Naive thymus-derived CD4-positive, alpha-beta T cell (primary cell): ENCODE results near the gene STK39. TPM values are rescaled to one million over a fixed set of nuclear protein-coding genes. Genes with fewer than 3 reads are reported as not detected.

ENCODE experiments used
- ATAC-seq: fragments of 150-1000 bp; cut with Tn5 transposase; 2 replicates; pipeline ENCODE4 v1.10.0; 2021; ENCODE audit warnings: mild to moderate bottlenecking, moderate library complexity
- CTCF ChIA-PET: fragments of 350-600 bp; sonication (Branson Sonifier 250); formaldehyde crosslinking; loops from one replicate; lab custom pipeline; 2021; ENCODE audit warnings: antibody characterized with exemption; lab: Charles Lee
- POLR2A ChIA-PET: fragments of 350-600 bp; sonication (Branson Sonifier 250); formaldehyde crosslinking; loops from one replicate; lab custom pipeline; 2021; ENCODE audit warnings: antibody characterized with exemption, inconsistent platforms; lab: Charles Lee
- DNase-seq, 9 donors: peaks; one replicate each; pipeline versions ENCODE4 v3.0.0 to v3.0.0-alpha.2; 2020 to 2022; ENCODE audit warnings: mixed read lengths in 1 of 9
- H3K27ac ChIP-seq: one replicate; pipeline ENCODE4 v1.7.0; 2013; ENCODE audit warnings: mild to moderate bottlenecking, low read depth, low read length, moderate library complexity
- H3K27me3 ChIP-seq, 2 donors: one replicate each; pipeline ENCODE4 v1.7.0; 2013; ENCODE audit warnings: low read length in 2 of 2, mild to moderate bottlenecking in 2 of 2, moderate library complexity in 2 of 2; ENCODE audit not compliant: control insufficient read depth in 2 of 2, insufficient read depth in 2 of 2
- H3K36me3 ChIP-seq, 3 experiments: 1 replicate in 2 of 3; 2 replicates in 1 of 3; pipeline ENCODE4 v1.7.0; 2013; ENCODE audit warnings: low read length in 3 of 3, mild to moderate bottlenecking in 3 of 3, moderate library complexity in 1 of 3; ENCODE audit not compliant: insufficient read depth in 3 of 3, control insufficient read depth in 2 of 3
- H3K4me1 ChIP-seq, 2 donors: one replicate each; pipeline ENCODE4 v1.7.0; 2013; ENCODE audit warnings: low read length in 2 of 2, mild to moderate bottlenecking in 2 of 2, moderate library complexity in 1 of 2; ENCODE audit not compliant: control insufficient read depth in 2 of 2, insufficient read depth in 2 of 2
- H3K4me3 ChIP-seq: 2 replicates; pipeline ENCODE4 v1.7.0; 2013; ENCODE audit warnings: mild to moderate bottlenecking, low read length
- H3K9me3 ChIP-seq, 3 experiments: 1 replicate in 2 of 3; 2 replicates in 1 of 3; pipeline ENCODE4 v1.7.0; 2013; ENCODE audit warnings: low read length in 3 of 3; ENCODE audit not compliant: control insufficient read depth in 2 of 3
- H3K27ac Mint-ChIP-seq, 9 donors: one replicate each; pipeline ENCODE4 v1.8.0; 2020 to 2022; ENCODE audit warnings: mixed read lengths in 9 of 9, mild to moderate bottlenecking in 8 of 9, moderate library complexity in 5 of 9, inconsistent platforms in 2 of 9
- H3K27me3 Mint-ChIP-seq, 5 donors: one replicate each; pipeline ENCODE4 v1.8.0; 2021 to 2022; ENCODE audit warnings: mixed read lengths in 5 of 5, mild to moderate bottlenecking in 1 of 5
- H3K36me3 Mint-ChIP-seq, 5 donors: one replicate each; pipeline ENCODE4 v1.8.0; 2020 to 2022; ENCODE audit warnings: mixed read lengths in 5 of 5, mild to moderate bottlenecking in 3 of 5, inconsistent platforms in 1 of 5
- H3K4me1 Mint-ChIP-seq, 7 donors: one replicate each; pipeline ENCODE4 v1.8.0; 2020 to 2022; ENCODE audit warnings: mixed read lengths in 7 of 7, mild to moderate bottlenecking in 3 of 7, inconsistent platforms in 1 of 7
- H3K4me3 Mint-ChIP-seq, 10 donors: one replicate each; pipeline ENCODE4 v1.8.0; 2020 to 2022; ENCODE audit warnings: mild to moderate bottlenecking in 10 of 10, mixed read lengths in 10 of 10, moderate library complexity in 6 of 10, inconsistent platforms in 2 of 10
- H3K9me3 Mint-ChIP-seq, 11 donors: one replicate each; pipeline ENCODE4 v1.8.0; 2020 to 2022; ENCODE audit warnings: mixed read lengths in 11 of 11, mild to moderate bottlenecking in 4 of 11, inconsistent platforms in 1 of 11, moderate library complexity in 1 of 11
- intact Hi-C, 2 donors: fragments of 100-400 bp; cut with micrococcal nuclease; formaldehyde crosslinking; loops; one replicate each; pipeline ENCODE4 v1.15.1; 2023
- polyA plus RNA-seq, 2 donors: library from polyadenylated mRNA; unstranded; fragments of 300-500 nt; fragmentation: Illumina TruSeq; gene quantifications; one replicate each; pipeline ENCODE4 v1.2.3, GENCODE V29; 2021
- total RNA-seq, 6 experiments: library from RNA in 5 of 6; stranded (reverse) in 5 of 6; gene quantifications; 1 replicate in 5 of 6; 2 replicates in 1 of 6; pipeline ENCODE4 v1.2.3 and lab custom pipeline; 2021 to 2026

Gene STK39
- total and polyA plus RNA-seq, 7 experiments from 2014 or later, result 2.7 to 33.9 (median 16.9) TPM

- Mint-ChIP-seq H3K27ac (peak overlapping the region in 1 of 9 donors; percentile 24), H3K36me3 (peaks cover 0 to 23% (median 8%) of the 10 kb centered on the region in 5 donors), H3K9me3 (peaks cover 0 to 4% (median 0%) of the 10 kb centered on the region in 11 donors), H3K4me3 (no peak overlapping the region), H3K27me3 (no peaks in the 10 kb centered on the region), H3K4me1 (peaks cover 7 to 23% (median 18%) of the 10 kb centered on the region in 7 donors)
- POLR2A ChIA-PET, result interaction anchor here (0.7 kb wide), 1 partner anchor 18 kb away, joined by 4 read pairs; no protein-coding TSS in a partner anchor
- CTCF ChIA-PET, result no interaction called here
- H3K27ac ChIP-seq, result no peak overlapping the region
- intact Hi-C loops, result no loop called here
- H3K27me3 ChIP-seq, result no peaks in the 10 kb centered on the region
- no peaks in the 10 kb centered on the region for H3K36me3 ChIP-seq
- no peaks in the 10 kb centered on the region for H3K9me3 ChIP-seq
- DNase-seq (no peak), ATAC-seq (no peak)
- H3K4me1 ChIP-seq, result peaks cover 0 to 6% of the 10 kb centered on the region in 2 donors
- no peak overlapping the region for H3K4me3 ChIP-seq
Observed at GRCh38 chr2:168090366-168091135, 156.8 kb downstream of the STK39 start.

GRCh38 chr2:168089200-168089599 is 158.2 kb downstream of the STK39 start:
- DNase-seq (no peak), ATAC-seq (no peak)
- no peaks in the 10 kb centered on the region for H3K27me3 Mint-ChIP-seq
- peaks cover 0 to 27% (median 19%) of the 10 kb centered on the region in 5 donors for H3K36me3 Mint-ChIP-seq
- peak overlapping the region in 2 of 9 donors; percentile 21 to 78 for H3K27ac Mint-ChIP-seq
- Histone ChIP-seq H3K27ac (no peak overlapping the region), H3K4me3 (no peak overlapping the region), H3K36me3 (no peaks in the 10 kb centered on the region), H3K27me3 (no peaks in the 10 kb centered on the region), H3K4me1 (peaks cover 0 to 6% of the 10 kb centered on the region in 2 donors), H3K9me3 (no peaks in the 10 kb centered on the region)
- H3K9me3 Mint-ChIP-seq, result peaks cover 0 to 4% (median 0%) of the 10 kb centered on the region in 11 donors
- intact Hi-C loops, result no loop called here
- no peak overlapping the region for H3K4me3 Mint-ChIP-seq
- POLR2A ChIA-PET, result no interaction called here
- CTCF ChIA-PET, result no interaction called here
- H3K4me1 Mint-ChIP-seq, result peaks cover 9 to 23% (median 18%) of the 10 kb centered on the region in 7 donors

GRCh38 chr2:168087401-168087800 is 160.0 kb downstream of the STK39 start:
- Histone ChIP-seq H3K9me3 (no peaks in the 10 kb centered on the region), H3K4me3 (no peak overlapping the region), H3K4me1 (peaks cover 0 to 6% of the 10 kb centered on the region in 2 donors), H3K36me3 (no peaks in the 10 kb centered on the region), H3K27ac (no peak overlapping the region), H3K27me3 (no peaks in the 10 kb centered on the region)
- Mint-ChIP-seq H3K27ac (no peak overlapping the region), H3K9me3 (peaks cover 0 to 8% (median 0%) of the 10 kb centered on the region in 11 donors), H3K27me3 (no peaks in the 10 kb centered on the region), H3K4me1 (peaks cover 9 to 23% (median 18%) of the 10 kb centered on the region in 7 donors), H3K4me3 (no peak overlapping the region), H3K36me3 (peaks cover 5 to 36% (median 25%) of the 10 kb centered on the region in 5 donors)
- DNase-seq (no peak), ATAC-seq (no peak)
- intact Hi-C loops, result no loop called here
- ChIA-PET CTCF (no interaction called here), POLR2A (interaction anchor here (0.5 kb wide), 1 partner anchor 110 kb away, joined by 3 read pairs; no protein-coding TSS in a partner anchor)

- Histone ChIP-seq H3K27me3 (no peaks in the 10 kb centered on the region), H3K4me3 (no peak overlapping the region), H3K9me3 (no peaks in the 10 kb centered on the region), H3K4me1 (peaks cover 0 to 6% of the 10 kb centered on the region in 2 donors), H3K27ac (no peak overlapping the region), H3K36me3 (no peaks in the 10 kb centered on the region)
- ChIA-PET POLR2A (interaction anchor here (0.5 kb wide), 1 partner anchor 109 kb away, joined by 3 read pairs; no protein-coding TSS in a partner anchor), CTCF (no interaction called here)
- H3K36me3 Mint-ChIP-seq, result peaks cover 5 to 42% (median 29%) of the 10 kb centered on the region in 5 donors
- no peak overlapping the region for H3K27ac Mint-ChIP-seq
- intact Hi-C loops, result no loop called here
- ATAC-seq (no peak), DNase-seq (no peak)
- H3K27me3 Mint-ChIP-seq, result no peaks in the 10 kb centered on the region
- peaks cover 0 to 9% (median 0%) of the 10 kb centered on the region in 11 donors for H3K9me3 Mint-ChIP-seq
- H3K4me1 Mint-ChIP-seq, result peaks cover 9 to 23% (median 19%) of the 10 kb centered on the region in 7 donors
- H3K4me3 Mint-ChIP-seq, result no peak overlapping the region
Observed at GRCh38 chr2:168086851-168087250, 160.5 kb downstream of the STK39 start.

- no peak overlapping the region for H3K27ac ChIP-seq
- no peak overlapping the region for H3K27ac Mint-ChIP-seq
- no peaks in the 10 kb centered on the region for H3K27me3 ChIP-seq
- peaks cover 0 to 6% of the 10 kb centered on the region in 2 donors for H3K4me1 ChIP-seq
- no peaks in the 10 kb centered on the region for H3K36me3 ChIP-seq
- H3K9me3 Mint-ChIP-seq, result peaks cover 0 to 9% (median 0%) of the 10 kb centered on the region in 11 donors
- no peaks in the 10 kb centered on the region for H3K9me3 ChIP-seq
- H3K4me3 Mint-ChIP-seq, result no peak overlapping the region
- peaks cover 9 to 19% (median 18%) of the 10 kb centered on the region in 7 donors for H3K4me1 Mint-ChIP-seq
- no peaks in the 10 kb centered on the region for H3K27me3 Mint-ChIP-seq
- intact Hi-C loops, result no loop called here
- POLR2A ChIA-PET, result no interaction called here
- ATAC-seq (no peak), DNase-seq (no peak)
- CTCF ChIA-PET, result no interaction called here
- H3K36me3 Mint-ChIP-seq, result peaks cover 5 to 45% (median 31%) of the 10 kb centered on the region in 5 donors
- no peak overlapping the region for H3K4me3 ChIP-seq
Observed at GRCh38 chr2:168085801-168086361, 161.5 kb downstream of the STK39 start.

- Histone ChIP-seq H3K27ac (no peak overlapping the region), H3K4me1 (peaks cover 0 to 6% of the 10 kb centered on the region in 2 donors), H3K4me3 (no peak overlapping the region), H3K9me3 (no peaks in the 10 kb centered on the region), H3K36me3 (no peaks in the 10 kb centered on the region), H3K27me3 (no peaks in the 10 kb centered on the region)
- H3K4me1 Mint-ChIP-seq, result peaks cover 4 to 19% (median 9%) of the 10 kb centered on the region in 7 donors
- no peak for ATAC-seq
- POLR2A ChIA-PET, result no interaction called here
- no peak overlapping the region for H3K27ac Mint-ChIP-seq
- DNase-seq, result no peak
- H3K9me3 Mint-ChIP-seq, result peaks cover 0 to 9% (median 0%) of the 10 kb centered on the region in 11 donors
- no peaks in the 10 kb centered on the region for H3K27me3 Mint-ChIP-seq
- no peak overlapping the region for H3K4me3 Mint-ChIP-seq
- intact Hi-C loops, result no loop called here
- peaks cover 10 to 48% (median 30%) of the 10 kb centered on the region in 5 donors for H3K36me3 Mint-ChIP-seq
- CTCF ChIA-PET, result interaction anchor here (0.6 kb wide), 1 partner anchor 8 kb away, joined by 4 read pairs; no protein-coding TSS in a partner anchor
Observed at GRCh38 chr2:168084288-168084687, 163.1 kb downstream of the STK39 start.
